HG02884 (cell line): Measurements from ENCODE around the gene KCTD13.
"Not testable (repeated sequence)": the region's sequence is repeated elsewhere in the genome, so short reads cannot be mapped to it uniquely, and the experiment has no call there.

Experiments
- ATAC-seq: cut with Tn5 transposase; IDR thresholded peaks from one replicate; pipeline ENCODE4 v1.9.1; 2021; ENCODE audit warnings: mild to moderate bottlenecking, moderate library complexity; ENCODE audit not compliant: unreplicated experiment

KCTD13 gene

DNA sequence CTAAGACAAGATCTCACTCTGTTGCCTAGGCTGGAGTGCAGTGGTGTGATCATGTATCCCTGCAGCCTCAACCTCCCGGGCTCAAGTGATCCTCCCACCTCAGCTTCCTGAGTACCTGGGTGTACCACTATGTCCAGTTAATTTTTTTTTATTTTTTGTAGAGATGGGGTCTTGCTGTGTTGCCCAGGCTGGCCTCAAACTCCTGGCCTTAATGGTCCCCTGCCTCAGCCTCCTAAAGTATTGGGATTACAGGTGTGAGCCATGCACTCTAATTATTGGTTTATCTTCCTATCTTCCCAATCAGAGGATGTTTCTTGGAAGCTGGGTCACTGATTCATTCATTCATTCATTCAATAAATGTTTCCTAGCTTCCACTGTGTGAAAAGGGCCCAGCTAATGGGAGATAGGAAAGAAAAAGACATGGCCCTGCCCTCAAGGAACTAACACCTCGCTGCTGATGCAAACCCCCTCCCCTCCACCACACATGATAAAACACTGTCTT lies 17.3 kb downstream of the KCTD13 start:
- no peak for ATAC-seq

DNA sequence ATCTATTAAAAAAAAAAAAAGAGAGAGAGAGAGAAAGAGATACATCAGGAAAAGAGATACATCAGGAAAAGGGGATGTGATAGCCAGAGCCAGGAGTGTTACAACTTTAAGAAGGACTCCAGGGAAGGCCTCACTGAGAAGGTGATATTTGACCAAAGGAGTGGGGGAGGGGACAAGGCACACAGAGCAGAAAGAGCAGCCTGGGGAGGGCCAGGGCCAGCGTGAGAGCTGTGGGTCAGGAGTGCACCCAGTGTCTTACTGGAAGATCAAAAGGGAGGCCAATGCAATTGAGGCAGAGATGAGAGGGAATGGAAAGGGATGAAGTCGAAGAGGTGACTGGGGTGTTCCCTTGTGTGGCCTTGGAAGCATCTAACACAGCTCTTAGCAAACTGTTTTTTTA lies 18.1 kb downstream of the KCTD13 start:
- no peak for ATAC-seq

DNA sequence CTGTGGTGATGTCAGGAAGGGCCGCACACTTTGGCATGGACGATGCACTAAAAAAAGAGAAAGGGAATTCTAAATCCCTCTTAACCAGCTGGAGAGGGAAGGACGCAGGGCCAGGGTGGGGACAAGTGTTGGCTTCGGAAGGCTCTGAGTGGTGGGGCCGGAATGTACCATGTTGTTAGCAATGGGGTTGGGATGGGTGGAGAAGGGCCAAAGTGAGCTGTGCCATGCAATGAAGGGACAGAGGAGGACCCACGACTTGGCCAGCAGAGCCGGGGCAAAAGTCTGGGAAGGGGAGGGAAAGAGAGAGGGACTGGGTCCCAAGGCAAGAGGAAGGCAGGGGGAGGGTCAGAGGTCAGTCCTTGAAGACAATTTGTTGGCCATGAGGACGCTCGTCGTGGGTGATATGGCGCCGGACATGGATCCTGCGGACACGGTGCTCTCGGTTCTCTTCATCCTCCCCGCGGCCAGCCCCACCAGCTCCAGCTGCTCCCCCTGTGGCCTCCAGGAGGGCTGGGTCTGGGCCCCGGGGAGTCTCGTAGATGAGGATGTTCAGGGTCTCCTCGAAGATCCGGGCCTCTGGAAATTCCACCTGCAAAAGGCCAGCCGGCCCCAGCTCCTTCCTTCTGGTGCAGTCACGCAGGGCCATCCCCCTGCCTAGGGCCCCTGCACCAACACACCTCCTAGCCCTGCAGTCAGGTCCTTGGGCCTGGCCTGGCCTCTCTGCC lies 19.3 kb downstream of the KCTD13 start:
- no peak for ATAC-seq

DNA sequence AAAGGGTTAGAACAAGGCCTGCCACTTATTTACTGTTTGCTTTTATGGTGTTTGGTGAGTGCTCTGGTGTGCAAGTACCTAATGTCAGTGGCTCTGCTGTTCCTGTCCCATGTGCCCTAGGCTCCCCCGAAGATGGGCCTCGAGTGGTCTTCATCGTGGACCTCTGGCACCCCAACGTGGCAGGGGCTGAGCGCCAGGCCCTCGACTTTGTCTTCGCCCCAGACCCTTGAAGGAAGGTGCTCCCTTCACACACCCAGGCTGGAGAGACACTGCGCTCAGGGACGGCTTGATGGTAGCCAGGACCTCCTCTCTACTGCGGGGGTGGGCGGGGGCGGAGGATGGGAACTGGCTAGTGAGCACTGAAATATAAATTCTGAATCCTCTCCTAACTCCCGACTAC lies 20.4 kb downstream of the KCTD13 start:
- ATAC-seq, result no peak

DNA sequence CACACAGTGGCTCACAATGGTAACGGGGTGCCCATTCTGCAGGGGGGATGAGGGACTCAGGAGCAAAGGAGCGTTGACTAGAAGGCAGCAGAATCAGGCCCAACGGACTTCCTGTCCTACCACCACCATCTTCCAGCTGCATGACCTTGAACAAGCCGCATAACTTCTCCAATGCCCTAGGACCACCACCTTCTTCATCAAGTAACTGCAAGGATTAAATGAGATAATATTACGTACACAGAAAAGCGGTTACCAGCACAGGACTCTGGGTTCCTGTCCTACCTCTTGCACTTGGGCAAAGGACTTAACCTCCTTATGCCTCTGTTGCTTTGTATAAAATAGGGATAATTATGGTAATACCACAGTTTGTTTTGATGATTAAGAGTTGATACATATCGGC lies 21.1 kb downstream of the KCTD13 start:
- ATAC-seq, result no peak

DNA sequence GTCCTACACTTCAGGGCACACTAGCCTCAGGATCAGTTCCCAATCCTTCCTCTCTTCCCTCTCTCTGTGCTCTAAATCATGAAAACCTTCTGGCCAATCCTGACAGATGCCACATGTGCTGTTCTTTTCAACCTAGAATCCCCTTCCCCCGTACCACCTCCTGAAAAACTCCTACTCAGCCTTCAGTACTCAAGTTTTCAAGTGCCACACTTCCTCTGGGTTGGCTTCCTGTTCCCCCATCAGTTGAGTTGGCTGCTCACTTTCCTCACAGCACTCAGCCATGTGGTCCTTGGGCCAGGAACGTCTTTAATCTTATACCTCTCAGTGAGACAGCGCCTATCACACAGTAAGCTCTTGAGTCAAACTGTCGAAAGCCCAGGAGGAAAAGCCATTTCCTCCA lies 22.4 kb downstream of the KCTD13 start:
- no peak for ATAC-seq

DNA sequence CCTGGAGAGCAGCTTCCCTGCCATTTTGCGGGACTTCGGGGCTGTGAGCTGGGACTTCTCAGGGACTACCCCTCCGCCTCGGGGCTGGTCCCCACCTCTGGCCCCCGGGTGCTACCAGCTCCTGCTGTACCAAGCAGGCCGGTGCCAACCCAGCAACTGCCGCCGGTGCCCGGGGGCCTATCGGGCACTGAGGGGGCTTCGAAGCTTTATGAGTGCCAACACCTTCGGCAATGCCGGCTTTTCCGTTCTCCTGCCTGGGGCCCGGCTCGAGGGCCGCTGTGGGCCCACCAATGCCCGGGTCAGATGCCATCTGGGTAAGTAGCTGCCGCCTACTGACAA lies 24.4 kb downstream of the KCTD13 start:
- ATAC-seq, result no peak

DNA sequence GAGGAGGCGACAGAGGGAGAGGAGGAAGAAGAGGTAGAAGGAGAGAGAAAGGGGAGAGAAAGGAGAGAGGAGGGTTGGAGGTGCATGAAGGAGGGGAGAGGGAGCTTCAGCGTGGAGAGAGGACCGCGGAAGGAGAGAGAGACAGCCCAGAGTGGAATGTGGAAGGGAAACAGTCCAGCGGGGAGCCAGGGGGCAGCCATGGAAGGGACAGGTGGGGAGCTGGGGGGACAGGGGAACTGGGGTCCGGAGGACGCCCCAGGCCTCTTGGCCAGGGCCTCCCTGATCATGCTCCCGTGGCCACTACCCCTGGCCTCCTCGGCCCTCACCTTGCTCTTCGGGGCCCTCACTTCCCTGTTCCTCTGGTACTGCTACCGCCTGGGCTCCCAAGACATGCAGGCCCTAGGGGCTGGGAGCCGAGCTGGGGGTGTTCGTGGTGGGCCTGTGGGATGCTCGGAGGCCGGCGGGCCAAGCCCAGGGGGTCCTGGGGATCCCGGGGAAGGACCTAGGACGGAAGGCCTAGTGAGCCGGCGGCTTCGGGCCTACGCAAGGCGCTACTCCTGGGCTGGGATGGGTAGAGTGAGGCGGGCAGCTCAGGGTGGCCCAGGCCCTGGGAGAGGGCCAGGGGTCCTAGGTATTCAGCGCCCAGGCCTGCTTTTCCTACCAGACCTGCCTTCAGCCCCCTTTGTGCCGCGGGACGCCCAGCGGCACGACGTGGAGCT lies 25.0 kb downstream of the KCTD13 start:
- ATAC-seq, result no peak

DNA sequence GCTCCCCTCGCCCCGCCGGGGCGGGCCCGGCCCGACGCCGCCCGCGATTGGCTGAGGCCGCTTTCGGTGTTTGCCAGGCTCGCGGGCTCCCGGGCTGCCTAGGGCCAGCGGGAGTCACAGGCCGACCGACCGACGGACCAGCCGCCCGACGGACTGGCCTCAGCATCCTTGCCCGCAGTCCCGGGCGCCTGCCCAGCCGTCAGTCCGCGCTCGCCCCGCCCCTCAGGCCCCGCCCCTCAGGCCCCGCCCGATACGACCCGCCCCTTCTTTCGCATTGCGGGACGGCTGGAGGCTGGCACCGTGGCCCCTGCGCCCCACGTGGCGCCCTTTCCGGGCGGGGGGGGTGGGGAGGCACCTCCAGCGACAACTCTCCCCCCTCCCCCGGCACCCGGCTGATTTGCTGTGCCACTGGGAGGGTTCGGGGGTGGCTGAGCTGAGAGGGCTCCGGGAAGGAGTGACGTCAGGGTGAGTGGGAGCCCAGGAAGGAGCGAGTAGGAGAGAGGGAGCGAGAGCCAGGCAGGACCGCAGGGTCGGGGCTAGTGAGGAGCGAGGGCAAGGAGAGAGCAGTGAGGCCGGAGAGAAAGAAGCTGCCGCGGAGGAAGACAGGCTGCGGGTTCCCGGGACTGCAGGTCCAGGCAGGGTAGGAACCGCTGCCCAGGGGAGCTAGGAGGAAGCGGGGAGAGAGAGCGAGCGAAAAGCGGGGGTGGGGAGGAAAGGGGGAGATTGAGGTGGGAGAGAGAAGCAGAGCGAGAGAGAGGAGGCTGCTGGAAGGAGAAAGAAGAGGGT lies 25.7 kb downstream of the KCTD13 start, which contains the start of gene ASPHD1:
Gene ASPHD1, plus strand, starts transcription at position 387 of the 786 bp plus-strand sequence. CDS start 484 bp downstream, outside the sequence.
- ATAC-seq, result no peak

DNA sequence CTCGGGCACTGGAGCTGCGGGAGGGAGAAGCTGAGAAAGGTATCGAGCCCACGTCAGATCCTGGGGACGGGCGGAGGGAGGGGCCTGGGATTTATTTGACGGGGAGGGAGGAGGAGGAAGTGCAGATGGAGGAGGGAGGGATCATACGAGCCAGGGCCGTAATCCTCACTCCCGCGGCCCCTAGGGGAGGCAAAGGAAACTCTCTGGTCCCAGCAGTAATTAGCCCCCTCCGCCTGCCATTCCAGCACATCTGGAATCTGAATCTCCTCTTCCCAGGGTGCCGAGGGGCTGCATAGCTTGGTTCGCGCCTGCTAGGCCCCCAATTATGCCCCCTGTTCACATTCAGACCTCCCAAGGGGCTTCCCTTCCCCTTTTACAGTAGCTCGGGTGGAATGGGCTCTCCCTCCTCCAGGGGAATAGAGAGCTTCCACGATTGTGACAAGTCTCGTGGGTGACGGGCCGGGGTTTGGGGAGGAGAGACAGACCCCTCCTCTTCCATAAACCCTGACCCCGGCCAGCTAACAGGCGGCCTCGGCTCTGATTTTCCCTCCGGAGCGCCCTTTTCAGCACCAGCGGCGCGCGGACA lies 26.4 kb downstream of the KCTD13 start, which contains the start of gene SEZ6L2:
Gene SEZ6L2, minus strand, starts transcription at position 35 of the 586 bp plus-strand sequence. CDS start 531 bp downstream, outside the sequence.
- ATAC-seq, result no peak

DNA sequence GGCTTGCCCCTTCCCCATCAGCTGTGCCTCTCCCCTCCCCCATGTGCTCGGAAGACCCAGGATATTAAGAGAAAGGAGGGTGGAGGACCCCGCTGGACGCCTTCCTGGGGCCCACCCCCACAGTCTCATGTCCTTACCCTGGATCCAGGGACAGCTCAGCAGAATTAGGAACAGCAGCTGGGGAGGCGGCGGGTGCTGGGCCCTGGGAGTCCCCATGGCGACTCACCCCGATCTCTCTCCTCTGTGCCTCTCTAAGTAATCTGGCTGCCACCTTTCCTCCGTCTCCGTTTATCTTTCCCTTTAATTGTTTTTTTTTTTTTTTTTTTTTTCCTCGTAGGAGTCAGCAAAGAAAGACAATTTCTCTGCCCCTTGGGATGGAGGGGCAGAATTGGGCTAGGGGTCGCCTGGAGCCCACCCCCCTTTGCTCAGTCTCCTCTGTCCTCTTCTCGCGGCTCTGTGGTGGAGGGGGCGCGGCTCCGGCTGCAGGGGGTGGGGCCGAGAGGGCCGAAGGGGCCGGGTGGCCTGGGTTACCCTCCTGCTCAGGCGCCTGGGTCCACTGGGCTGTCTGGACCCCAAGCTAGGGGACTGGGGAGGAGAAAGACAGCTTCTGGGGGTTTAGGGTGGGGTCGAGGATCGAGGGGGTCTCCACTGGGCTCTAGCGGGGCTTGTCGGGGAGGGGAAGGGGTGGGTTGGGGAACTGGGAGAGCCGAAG lies 27.1 kb downstream of the KCTD13 start:
- ATAC-seq, result no peak

DNA sequence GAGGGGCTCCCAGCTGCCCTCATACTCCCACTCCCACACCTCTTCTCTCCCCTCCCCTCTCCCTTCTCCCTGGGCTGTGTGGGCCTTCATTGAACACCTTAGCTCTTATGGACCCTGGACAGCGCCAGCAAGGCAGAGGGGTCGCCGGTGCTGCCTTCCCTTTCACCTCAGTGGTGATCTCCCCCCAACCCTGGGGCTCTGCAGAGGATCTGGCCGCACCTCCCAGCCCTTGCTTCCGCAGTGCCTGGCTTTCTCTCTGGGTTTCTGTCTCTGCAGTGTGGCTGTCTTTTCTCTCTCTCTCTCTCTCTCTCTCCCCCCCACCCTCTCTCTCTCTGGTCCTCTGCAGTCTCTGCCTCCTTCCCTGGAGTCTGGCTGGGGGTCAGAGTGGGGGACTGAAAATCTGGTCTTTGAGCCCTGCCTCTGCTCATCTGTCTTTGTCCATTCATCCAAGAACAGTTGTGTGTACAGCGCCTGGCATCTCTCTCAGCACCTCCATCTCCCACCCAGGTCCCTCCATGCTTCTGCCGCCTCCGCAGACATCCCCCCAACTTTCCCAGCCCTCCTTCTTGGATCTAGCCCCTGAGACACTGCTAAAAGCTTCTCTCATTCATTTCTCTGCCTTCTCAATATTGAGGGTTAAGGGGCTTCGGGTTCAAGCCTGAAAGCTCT lies 27.8 kb downstream of the KCTD13 start:
- no peak for ATAC-seq

DNA sequence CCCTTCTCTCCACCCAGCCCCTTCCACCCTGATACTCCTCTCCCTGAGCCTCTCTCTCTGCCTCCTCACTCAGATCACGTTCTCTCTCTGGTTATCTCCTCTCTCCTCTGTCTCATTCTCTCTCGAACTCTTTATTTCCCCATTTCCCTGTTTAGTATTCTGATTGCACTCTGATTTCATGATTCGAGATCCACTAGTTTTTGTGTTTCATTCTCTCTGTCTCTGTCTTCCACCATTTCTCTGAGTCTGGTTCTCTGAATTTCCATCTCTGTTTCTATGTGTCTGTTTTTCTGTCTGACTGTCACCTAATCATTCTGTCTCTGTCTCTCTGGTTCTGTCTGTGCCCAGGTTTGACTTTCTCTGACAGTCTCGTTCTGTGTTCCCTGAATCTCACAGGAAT lies 28.7 kb downstream of the KCTD13 start:
- ATAC-seq, result no peak

DNA sequence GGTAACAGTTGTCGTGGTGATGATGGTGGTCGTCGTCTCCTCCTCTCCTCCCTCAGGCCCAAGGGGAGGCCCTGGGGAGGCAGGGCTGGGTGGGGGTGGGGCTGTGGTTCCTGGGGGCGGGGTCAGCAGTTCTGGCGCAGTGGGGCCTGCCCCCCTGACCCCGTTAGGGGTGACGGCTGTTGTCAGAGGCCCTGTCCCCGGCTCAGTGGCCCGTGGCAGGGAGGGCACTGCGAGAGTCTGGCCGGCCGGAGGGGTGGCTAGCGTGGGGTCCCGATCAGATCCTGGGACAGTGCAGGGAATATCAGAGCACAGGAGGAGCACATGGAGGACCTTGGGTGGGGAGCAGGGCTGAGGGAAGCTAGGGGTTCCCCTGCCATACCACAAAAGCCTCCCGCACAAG lies 29.2 kb downstream of the KCTD13 start:
- no peak for ATAC-seq

DNA sequence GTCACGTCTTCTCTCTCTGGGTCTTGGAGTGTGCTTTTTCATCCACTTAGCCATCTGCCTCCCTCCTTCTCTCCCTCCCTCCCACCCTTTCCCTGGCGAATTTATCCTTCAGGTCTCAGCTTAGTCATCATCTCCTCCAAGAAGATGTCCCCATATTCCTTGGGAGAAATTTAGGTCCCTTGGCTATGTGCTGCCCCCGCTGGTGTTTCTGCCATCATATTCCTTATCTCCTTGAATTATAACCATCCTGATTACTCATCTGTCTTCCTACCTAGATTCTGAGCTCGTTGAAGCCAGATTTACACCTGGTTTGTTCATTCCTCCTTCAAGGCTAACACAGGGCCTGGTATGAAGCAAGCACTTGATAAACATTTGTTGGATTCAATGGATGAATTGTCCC lies 31.7 kb downstream of the KCTD13 start:
- ATAC-seq, result no peak

DNA sequence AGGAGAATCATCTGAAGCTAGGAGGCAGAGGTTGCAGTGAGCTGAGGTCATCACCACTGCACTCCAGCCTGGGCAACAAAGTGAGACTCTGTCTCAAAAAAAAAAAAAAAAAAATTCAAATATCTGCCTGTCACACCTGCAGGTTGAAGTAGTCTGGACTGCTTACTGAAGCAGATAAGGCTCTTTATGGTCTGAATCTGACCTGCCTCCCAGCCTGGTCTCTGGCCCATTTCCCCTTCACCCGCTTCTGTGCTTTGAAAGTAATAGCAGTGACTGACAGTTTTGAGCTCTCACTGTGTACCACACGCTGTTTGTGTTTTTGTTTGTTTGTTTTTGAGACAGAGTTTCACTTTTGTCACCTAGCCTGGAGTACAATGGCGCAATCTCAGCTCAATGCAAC lies 32.5 kb downstream of the KCTD13 start:
- ATAC-seq, result no peak

DNA sequence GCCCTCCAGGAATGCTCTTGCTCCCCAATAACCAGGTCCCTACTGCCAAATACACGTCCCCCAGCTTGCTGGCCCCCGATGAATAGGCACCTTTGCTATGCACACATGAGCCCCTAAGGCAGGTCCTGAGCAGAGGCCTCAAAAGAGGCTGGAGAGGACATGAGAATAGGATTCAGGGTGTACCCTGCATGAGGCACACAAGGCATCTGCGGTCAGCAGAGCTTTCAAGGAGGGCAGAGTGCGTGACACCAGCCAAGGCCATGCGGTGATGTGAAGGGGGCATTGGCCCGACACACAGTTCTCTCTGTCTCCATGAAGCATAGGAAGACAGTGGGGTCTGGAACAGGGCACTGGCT lies 33.6 kb downstream of the KCTD13 start:
- ATAC-seq, result no peak

DNA sequence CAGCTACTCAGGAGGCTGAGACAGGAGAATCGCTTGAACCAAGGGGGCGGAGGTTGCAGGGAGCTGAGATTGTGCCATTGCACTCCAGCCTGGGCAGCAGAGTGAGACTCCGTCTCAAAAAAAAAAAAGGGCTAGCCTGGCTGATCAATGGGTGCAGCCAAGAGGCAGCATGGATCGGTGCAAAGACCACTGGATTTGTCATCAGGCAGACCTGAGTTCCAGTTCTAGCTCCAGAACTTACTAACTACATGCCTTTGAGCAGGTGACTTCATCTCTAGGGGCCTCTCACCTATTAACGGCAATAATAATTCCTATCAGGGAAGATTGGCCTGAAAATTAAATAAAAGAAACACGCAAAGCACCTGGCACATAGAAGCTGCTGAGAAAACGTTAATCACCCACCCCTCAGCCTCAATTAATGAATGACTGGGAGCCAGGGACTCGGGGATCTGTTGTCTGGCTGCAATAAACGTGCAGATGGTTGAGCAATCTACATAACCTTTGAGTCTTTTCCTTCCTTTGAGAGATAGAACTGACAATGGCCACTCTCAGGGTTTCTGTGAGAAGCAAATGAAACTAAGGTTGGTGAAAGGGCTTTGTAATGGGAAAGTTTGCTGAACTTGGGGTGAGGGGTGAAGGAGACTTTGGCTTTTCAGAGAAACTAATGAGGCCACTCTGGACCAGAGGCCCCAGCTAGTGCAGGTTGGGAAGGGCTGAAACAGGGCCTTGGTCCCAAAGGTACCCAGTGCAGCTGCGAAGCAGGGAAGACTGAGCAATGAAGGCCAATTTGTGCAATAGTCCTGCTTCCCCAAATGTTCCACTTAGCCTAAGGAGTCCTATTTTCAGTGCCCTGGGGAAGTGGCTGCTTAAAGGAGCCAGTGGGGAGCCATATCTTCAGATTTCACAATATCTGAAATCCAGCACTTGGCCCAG lies 34.2 kb downstream of the KCTD13 start:
- no peak for ATAC-seq

DNA sequence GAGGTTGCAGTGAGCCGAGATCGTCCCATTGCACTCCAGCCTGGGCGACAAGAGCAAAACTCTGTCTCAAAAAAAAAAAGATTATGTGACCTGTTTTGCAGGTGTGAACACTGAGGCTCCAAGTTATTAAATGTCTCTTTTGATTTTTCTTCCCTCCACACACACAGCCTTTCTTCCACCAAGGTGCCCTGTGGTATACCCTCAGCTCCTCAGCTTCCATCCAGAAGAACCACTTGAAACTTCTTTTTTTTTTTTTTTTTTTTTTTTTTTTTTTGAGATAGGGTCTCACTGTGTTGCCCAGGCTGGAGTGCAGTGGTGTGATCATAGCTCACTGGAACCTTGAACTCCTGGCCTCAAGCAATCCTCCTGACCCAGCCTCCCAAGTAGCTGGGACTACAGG lies 36.7 kb downstream of the KCTD13 start:
- ATAC-seq, result not testable (repeated sequence)
